ENCODE measurements around the gene KRT85.

KRT85 gene

DNA sequence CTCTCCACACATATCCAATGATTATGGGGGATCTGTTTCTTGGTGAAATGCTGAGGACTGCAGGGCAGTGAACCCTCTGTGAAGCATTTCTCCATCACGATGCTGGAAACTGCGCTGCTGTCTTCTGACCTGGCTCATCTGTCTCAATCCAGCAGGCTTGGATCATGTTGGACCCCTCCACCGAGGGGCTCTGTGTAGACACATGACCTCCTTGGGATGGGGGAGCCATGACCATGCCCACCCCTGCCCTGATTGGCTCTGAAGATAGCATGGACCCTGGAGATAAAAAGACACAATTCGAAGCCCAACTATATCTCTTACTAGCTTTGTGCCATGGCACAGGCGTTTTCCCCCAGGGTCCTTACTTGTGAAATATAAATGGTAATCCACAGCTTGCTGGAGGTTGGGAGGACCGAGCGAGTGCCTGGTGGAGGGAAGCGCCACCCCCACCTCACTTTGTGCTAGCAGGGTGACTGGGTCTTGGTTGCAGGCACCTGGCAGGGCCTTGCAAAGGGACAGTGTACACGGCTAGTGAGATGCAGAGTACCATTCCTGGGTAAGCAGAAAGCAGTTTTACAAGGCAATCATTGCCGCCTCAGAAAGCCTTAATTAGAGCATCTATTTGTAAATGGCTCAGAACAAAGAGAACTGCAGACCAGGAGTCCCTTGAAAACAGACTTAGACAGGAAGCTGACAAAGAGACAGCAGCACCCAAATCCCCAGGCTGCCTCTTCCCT, 43.7 kb downstream of the KRT85 start:
- no peak for DNase-seq (ENCODE audit: low read depth in 2 of 2)

DNA sequence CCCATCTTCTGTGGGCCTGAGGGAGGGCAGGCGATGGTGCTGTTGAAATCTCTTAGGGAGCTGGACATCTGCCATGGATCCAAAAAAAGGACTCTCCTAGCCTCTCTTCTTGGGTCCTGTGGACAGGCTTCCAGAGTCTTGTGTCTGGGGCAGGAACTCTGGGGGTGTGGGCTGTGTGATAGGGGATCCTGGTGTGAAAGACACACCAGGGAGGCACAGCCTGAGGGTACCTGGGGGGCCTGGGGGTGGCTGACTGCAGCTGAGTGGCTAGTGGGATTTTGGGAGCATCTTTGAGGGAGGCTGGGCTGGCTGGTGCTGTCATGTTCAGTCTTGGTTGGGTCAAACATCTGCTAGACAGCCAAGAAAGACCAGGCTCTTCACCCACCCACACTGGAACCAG, 44.3 kb downstream of the KRT85 start:
- DNase-seq (ENCODE audit: low read depth in 2 of 2), result no peak

- DNase-seq (ENCODE audit: low read depth in 2 of 2), result no peak
These were observed 45.2 kb downstream of the KRT85 start for GRCh38 chr12:52322069-52322468.

GRCh38 chr12:52321418-52321817, 45.9 kb downstream of the KRT85 start:
- DNase-seq (ENCODE audit: low read depth in 2 of 2), result no peak

GRCh38 chr12:52320784-52321400, 46.4 kb downstream of the KRT85 start, which contains the start of gene KRT83:
KRT83 (minus strand) TSS chr12:52321398; CDS start chr12:52321335, 63 bp downstream.
- no peak for DNase-seq (ENCODE audit: low read depth in 2 of 2)

DNA sequence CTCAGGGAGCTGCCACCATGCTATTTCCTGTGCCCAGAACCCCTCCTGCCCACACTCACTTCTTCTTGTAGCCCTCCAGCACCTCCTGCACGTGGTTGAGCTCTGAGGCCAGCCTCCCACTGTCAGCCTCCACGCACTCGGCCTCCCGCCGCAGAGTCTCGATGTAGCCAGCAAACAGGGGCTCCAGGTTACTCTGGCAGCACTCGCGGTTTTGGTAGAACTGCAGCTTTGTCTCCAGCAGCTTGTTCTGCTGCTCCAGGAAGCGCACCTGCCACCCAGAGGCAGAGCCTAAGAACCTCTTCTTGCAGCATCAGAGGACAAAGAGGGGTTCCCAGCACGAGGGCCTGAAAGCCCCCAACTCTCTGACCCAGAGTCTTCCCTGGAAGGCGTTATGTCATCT, 48.2 kb downstream of the KRT85 start:
- no peak for DNase-seq (ENCODE audit: low read depth in 2 of 2)

DNA sequence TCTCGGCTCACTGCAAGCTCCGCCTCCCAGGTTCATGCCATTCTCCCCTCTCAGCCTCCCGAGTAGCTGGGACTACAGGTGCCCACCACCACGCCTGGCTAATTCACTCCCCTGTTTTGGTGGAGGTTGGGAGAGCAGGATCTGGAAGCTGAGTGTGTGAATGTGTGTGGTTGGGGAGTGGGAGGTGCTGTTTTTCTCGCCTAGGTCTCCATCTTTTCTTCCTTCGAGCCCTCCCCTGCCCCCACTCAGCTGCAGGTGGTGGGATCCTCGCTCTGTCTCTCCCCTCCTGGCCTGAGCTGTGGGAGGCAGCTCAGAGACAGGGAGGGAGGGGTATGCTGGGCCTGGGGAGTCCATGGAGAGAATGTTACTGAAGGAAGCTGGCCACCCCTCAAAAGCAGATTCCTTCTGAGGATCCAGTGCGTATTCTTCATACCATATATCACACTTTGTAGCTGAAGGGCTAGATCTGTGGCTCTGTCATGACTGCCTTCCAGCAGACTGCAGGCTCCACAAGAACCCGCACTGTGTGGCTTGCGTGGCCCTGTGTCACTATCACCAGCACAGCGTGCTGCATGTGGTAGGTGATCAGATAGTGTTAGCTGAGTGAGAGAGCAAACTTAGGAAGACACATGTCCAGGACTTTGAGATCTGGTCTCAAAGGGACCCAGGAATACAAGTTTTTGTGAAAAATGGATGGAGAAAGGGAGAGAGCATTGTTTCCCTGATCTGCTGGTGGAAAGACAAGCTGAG, 48.9 kb downstream of the KRT85 start:
- no peak for DNase-seq (ENCODE audit: low read depth in 2 of 2)

DNA sequence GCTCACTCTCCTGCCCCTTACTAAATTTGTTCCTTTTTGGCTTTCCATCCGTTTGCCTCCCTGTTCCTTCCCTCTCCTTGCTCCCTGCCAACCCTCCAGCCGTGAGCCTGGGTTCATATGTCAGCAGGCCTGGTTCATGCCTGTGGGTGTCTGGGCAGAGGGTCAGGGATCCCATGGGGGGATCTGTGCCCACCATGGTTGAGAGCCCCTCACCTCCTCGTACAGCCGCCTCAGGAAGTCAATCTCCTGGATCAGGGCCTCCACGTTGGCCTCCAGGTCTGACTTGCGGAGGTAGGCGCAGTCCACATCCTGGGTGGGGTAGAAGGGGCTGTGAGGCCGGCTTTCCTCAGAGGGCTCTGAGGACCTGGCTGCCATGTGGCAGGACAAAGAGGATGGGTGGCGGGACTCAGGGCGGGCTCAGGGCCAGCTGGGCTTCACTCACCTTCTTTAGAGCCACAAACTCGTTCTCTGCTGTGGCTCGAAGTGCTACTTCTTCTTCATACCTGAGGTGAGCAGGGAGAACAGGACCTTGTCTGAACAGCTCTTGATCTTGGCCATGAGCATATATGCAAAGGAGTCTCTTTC, 49.7 kb downstream of the KRT85 start:
- no peak for DNase-seq (ENCODE audit: low read depth in 2 of 2)

DNA sequence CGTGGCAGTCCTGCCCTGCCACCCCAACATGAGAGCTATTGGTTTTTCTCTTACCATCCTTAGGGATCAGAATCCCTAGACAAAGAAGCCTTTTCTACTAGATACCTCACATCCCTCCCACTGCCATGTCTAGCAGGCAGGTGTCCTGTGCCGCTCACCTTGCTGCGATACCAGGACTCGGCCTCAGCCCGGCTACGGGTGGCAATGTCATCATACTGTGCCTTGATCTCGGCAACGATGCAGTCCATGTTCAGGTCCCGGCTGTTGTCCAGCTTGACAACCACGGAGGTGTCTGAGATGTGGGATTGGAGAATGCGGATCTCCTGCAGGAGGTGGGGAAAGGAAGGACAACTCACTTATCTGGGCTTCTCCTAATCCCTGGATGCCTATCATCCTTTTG, 50.6 kb downstream of the KRT85 start:
- DNase-seq (ENCODE audit: low read depth in 2 of 2), result no peak

DNA sequence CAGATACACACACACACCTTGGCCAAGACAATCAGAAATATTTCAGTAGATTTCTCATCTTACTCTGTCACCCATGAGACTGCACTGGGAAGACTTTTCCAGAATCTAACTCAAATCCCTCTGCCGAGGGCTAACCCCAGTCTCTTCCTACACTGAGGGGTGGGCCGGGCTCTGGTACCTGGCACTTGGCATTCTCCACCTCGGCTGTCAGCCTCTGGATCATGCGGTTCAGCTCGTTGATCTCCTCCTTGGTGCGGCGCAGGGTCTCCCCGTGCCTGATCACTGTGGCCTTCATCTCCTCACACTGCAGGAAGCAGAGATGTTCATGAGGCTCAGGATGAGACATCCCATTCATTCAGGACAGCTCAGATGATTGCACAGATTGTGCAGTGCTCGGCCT, 51.0 kb downstream of the KRT85 start:
- DNase-seq (ENCODE audit: low read depth in 2 of 2), result no peak

- DNase-seq (ENCODE audit: low read depth in 2 of 2), result peak in 1 of 2 experiments; percentile 8
These were observed 51.6 kb downstream of the KRT85 start for GRCh38 chr12:52315721-52316120.

- DNase-seq (ENCODE audit: low read depth in 2 of 2), result no peak
These were observed 52.8 kb downstream of the KRT85 start for GRCh38 chr12:52314511-52314910.

- no peak for DNase-seq (ENCODE audit: low read depth in 2 of 2)
These were observed 53.4 kb downstream of the KRT85 start for GRCh38 chr12:52313926-52314325.

- DNase-seq (ENCODE audit: low read depth in 2 of 2), result no peak
These were observed 53.8 kb downstream of the KRT85 start for GRCh38 chr12:52313461-52313860.

DNA sequence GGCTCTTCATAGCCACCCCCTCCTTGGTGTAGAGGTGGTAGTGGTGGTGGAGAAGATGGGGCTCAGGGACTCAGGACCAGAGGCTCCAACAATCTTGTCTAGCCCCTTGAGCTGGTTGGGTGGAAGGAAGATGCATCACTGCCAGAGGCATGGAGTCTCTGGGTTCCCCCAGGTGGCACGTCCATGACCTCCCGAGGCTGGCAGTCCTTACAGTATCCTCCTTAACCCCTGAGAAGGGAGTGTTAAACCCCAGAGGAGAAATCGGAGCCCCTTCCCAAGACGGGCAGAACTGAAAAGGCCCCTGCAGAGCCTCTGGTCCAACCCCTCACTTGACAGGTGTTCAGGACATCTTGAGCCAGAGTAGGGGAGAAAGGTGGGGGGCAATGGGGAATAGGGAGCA, 55.2 kb downstream of the KRT85 start:
- no peak for DNase-seq (ENCODE audit: low read depth in 2 of 2)

GRCh38 chr12:52311285-52311648, 56.0 kb downstream of the KRT85 start:
- DNase-seq (ENCODE audit: low read depth in 2 of 2), result no peak

DNA sequence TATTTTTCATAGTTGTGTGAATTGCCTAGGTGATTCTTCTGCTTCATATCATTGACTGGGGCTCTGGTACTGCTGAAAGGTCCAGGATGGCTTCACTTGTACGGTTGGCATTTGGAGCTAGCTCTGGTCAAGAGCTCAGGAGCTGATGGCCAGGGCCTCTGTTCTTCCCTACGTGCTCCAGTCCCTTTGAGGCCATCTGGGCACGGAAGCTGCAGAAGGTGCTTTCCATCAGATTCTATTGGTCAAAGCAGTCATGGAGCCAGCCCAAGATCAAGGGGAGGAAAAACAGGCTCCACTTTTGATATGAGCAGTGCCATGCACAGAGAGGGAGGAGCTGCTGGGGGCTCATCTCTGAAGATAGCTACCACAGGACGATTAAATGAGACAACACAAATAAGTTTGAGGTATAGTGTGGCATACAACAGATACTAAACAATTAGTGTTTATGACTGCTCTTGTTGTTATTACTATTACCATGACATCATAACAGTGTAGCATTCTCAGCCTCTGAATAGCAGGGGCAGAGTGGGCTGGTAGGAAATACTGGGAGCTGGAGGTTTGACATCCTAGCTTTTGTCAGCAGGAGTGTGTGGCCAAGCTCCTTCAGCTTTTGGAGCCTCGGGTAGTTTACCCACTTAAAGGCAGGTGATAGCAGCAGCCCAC, 56.5 kb downstream of the KRT85 start:
- no peak for DNase-seq (ENCODE audit: low read depth in 2 of 2)

Measured in stimulated activated CD4-positive, alpha-beta T cell treated with anti-CD3 and anti-CD28 coated beads, Interleukin-12 subunit alpha, Interleukin-12 subunit beta, amount 100 ng/mL, for 24 hours (primary cell).